Kidney (tissue), 14 donors: Measurements from ENCODE around the gene LRRC45. TPM values are rescaled to one million over a fixed set of nuclear protein-coding genes. Genes with fewer than 3 reads are reported as not detected.
A peak's percentile ranks its signal among the peaks of the same experiment; 100 is the strongest.

Experiments used
- DNase-seq, 5 donors: peaks; one replicate each; pipeline ENCODE4 v3.0.0-alpha.2; 2013 to 2020
- FAIRE-seq: peaks from 2 replicates; lab custom pipeline; 2012; peaks lifted over from hg19 to GRCh38; lab: Jason Lieb, UNC
- H3K27ac ChIP-seq, 2 donors: one replicate each; pipeline ENCODE4 v1.7.0; 2013; ENCODE audit warnings: low read depth in 2 of 2, low read length in 2 of 2, inconsistent platforms in 1 of 2
- H3K27me3 ChIP-seq: one replicate; pipeline ENCODE4 v1.7.1; 2013; ENCODE audit warnings: low read length, inconsistent platforms; ENCODE audit not compliant: control insufficient read depth, insufficient read depth
- H3K36me3 ChIP-seq, 3 donors: one replicate each; pipeline versions ENCODE4 v1.7.0 to v1.7.1; 2013; ENCODE audit warnings: low read length in 3 of 3, control low read depth in 1 of 3, inconsistent platforms in 1 of 3; ENCODE audit not compliant: insufficient read depth in 3 of 3, control insufficient read depth in 2 of 3
- H3K4me1 ChIP-seq, 3 donors: one replicate each; pipeline versions ENCODE4 v1.7.0 to v1.7.1; 2013; ENCODE audit warnings: low read length in 3 of 3, inconsistent platforms in 1 of 3, low read depth in 1 of 3; ENCODE audit not compliant: control insufficient read depth in 2 of 3, insufficient read depth in 2 of 3
- H3K4me3 ChIP-seq, 3 donors: one replicate each; pipeline versions ENCODE4 v1.7.0 to v1.8.1; 2013; ENCODE audit warnings: low read length in 3 of 3, control low read depth in 1 of 3, inconsistent platforms in 1 of 3
- H3K9ac ChIP-seq, 3 donors: one replicate each; pipeline versions ENCODE4 v1.7.0 to v1.7.1; 2013; ENCODE audit warnings: low read length in 3 of 3, control low read depth in 1 of 3, inconsistent platforms in 1 of 3
- H3K9me3 ChIP-seq, 3 donors: one replicate each; pipeline versions ENCODE4 v1.7.0 to v1.7.1; 2013; ENCODE audit warnings: low read length in 3 of 3, control low read depth in 1 of 3, inconsistent platforms in 1 of 3; ENCODE audit not compliant: control insufficient read depth in 2 of 3, insufficient read depth in 1 of 3
- CTCF ChIP-seq: IDR thresholded peaks from 3 replicates; pipeline ENCODE4 v1.5.1; 2012; ENCODE audit warnings: mild to moderate bottlenecking, moderate library complexity, borderline replicate concordance; ENCODE audit not compliant: insufficient read depth; ENCODE audit errors: extremely low read depth
- intact Hi-C: fragments of 100-400 bp; cut with DNase I; formaldehyde crosslinking; loops from one replicate; pipeline ENCODE4 v1.11.1; 2022
- polyA plus RNA-seq: library from polyadenylated mRNA; stranded (reverse); fragments of 350-450 nt; fragmentation: Illumina TruSeq; extraction: RNeasy Lipid Tissue Mini Kit (QIAGEN cat#74804); gene quantifications from one replicate; pipeline ENCODE4 v1.2.3, GENCODE V29; 2014; ENCODE audit warnings: low read depth, low replicate concordance; ENCODE audit not compliant: insufficient read depth
- total RNA-seq: library from RNA; stranded (reverse); fragmentation: NEBNext Ultra II Directional; extraction: Animal tissue kit (Norgen Biotek cat#: 25700); gene quantifications from one replicate; pipeline ENCODE4 v1.2.1, GENCODE V29; 2021
- donor health status: control.
- donor health status: control.
- donor health status: control.
- donor health status: control.
- donor health status: control.
- donor health status: DM: yes; HTN: yes; CAD: no.
- donor health status: Normal renal cell carcinoma (clear cell type).

The LRRC45 gene
- total and polyA plus RNA-seq, 2 donors from 2014 or later, result 9.9 TPM

DNA sequence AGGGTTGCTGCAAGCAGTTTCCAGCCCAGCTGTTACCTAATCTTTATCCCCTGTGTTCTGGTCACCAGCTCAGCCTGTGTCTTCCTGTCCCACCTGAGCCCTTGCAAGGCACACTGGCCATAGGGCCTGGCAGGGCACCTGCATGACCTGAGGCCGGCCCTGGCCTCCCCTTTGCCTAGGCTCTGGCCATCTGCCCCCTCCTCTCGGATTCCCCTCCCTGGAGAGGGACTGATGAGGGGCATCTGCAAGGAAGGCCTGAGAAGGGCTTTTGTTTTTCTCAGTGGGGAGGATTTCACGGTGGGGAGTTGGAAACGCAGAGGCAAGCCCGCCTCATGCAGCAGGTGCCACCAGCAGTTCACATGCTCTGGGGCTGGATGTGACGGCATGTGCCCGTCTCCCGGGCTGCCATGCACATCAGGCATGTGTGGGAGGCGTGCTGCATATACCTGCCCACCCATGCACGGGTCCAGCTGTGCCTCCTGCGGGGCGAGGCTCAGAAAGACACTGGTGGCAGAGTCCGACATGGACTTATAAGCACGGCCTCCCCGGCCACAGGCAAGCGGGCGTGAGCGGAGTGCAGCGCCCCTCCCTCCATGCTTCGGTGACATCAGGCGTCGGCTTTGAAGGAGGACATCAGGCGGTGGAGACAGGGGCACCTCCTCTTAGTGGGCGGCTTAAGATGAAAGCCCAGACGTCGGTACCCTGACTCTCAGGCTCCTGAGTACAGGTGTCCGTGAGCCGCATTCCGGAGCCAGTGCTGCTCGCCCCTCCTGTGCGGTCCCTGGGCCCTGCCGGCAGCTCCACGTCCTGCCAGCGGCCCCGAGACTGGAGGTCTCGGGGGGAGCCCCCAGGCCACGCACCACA lies 29.1 kb upstream of the LRRC45 start:
- intact Hi-C loops, result no loop called here
- FAIRE-seq (no peak), DNase-seq (peak in 3 of 5 donors; percentile 54 to 80 (median 63))
- H3K27ac ChIP-seq, result no peak overlapping the region
- H3K4me3 ChIP-seq, result no peak overlapping the region
- no peaks in the 10 kb centered on the region for H3K27me3 ChIP-seq
- no peak for TF ChIP-seq CTCF
- H3K4me1 ChIP-seq, result peaks cover 0 to 18% (median 15%) of the 10 kb centered on the region in 3 donors
- no peaks in the 10 kb centered on the region for H3K36me3 ChIP-seq
- H3K9me3 ChIP-seq, result no peaks in the 10 kb centered on the region
- H3K9ac ChIP-seq, result no peak overlapping the region

DNA sequence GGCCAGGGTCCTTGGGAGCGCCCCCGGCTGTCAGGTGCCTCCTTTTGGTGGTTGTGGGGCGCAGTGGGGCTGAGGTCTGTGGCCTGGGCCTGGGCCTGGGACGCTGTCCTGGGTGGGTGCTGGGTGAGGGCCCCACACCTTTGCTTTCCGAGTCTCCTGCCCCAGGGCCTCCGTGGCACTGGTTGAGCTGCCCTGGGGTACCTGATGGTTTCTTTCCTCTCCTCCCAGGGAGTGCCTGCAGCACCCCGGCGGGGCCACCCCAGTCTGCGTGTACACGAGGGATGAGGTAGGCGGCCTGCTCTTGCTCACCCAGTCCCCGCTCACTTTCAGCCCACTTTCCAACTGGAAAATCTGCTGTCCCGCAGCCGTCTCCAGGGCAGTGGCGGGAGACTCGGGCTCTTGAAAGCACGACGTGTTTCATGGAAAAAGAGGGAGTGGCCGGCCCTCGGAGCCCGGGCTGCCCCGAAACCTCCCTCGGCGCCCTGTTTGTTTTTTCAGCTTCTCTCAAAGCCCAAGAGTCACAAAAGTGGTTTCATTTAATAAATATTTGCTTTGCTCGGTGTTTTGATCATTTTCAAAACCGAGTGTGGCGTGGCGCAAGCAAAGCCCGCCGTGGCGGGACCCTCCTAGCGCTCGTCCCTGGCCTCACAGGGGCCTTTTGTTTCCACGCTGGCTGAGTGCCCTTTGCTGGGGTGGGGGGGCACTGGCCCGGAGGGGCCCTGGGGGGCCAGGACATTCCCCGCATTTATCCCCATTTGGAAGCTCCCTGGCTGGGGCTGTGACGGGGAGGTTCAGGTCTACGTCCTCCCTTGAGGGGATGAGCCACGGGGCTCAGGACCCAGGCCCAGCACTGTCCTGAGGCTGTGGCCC lies 28.3 kb upstream of the LRRC45 start:
- no peak overlapping the region for H3K27ac ChIP-seq
- peaks cover 0 to 18% (median 17%) of the 10 kb centered on the region in 3 donors for H3K4me1 ChIP-seq
- DNase-seq, result peak in 2 of 5 donors; percentile 29 to 58

More for the DNA sequence above, 28.3 kb upstream of the LRRC45 start:
- FAIRE-seq, result no peak
- no peak for TF ChIP-seq CTCF
- no peak overlapping the region for H3K9ac ChIP-seq
- intact Hi-C loops, result no loop called here
- no peaks in the 10 kb centered on the region for H3K9me3 ChIP-seq
- no peaks in the 10 kb centered on the region for H3K36me3 ChIP-seq
- H3K4me3 ChIP-seq, result no peak overlapping the region
- H3K27me3 ChIP-seq, result no peaks in the 10 kb centered on the region
